Umbilical cord (tissue), 2 donors: ENCODE data around the gene PMAIP1. TPM values are rescaled to one million over a fixed set of nuclear protein-coding genes. Genes with fewer than 3 reads are reported as not detected.

Experiments
- DNase-seq: peaks from one replicate; pipeline ENCODE4 v3.0.0-alpha.2; 2015; ENCODE audit warnings: low spot score
- total RNA-seq: library from RNA; depleted of rRNA; stranded (reverse); fragments of >200 nt; gene quantifications from one replicate; pipeline ENCODE4 v1.2.3, GENCODE V29; 2014; ENCODE audit warnings: low replicate concordance; ENCODE audit not compliant: insufficient read depth

The PMAIP1 gene
- total RNA-seq, 1 donor from 2014 or later: 13.7 TPM

- no peak for DNase-seq
These were observed 52.6 kb downstream of the PMAIP1 start for GRCh38 chr18:59952283-59953007.

Other genes with a start within 250 kb of the PMAIP1 start
- gene CCBE1, start 202.6 kb upstream of the PMAIP1 start, total RNA-seq: 2.4 TPM